NCI-H1105 treated with DMSO at 0.1 percent for 48 hours (cell line): ENCODE results near the gene MASP1.
"Not testable (repeated sequence)": the region's sequence is repeated elsewhere in the genome, so short reads cannot be mapped to it uniquely, and the experiment has no call there.

Experiments used
- DNase-seq: peaks from one replicate; lab custom pipeline; 2025; lab: John Stamatoyannopoulos, UW

The MASP1 gene

GRCh38 chr3:187265461-187265955, 26.0 kb downstream of the MASP1 start:
- DNase-seq = no peak

- no peak for DNase-seq
Measured at GRCh38 chr3:187264911-187265310, 26.6 kb downstream of the MASP1 start.

GRCh38 chr3:187264021-187264420, 27.5 kb downstream of the MASP1 start:
- DNase-seq = peak; percentile 76

- no peak for DNase-seq
Measured at GRCh38 chr3:187263270-187263669, 28.3 kb downstream of the MASP1 start.

- no peak for DNase-seq
Measured at GRCh38 chr3:187262360-187262759, 29.2 kb downstream of the MASP1 start.

- no peak for DNase-seq
Measured at GRCh38 chr3:187261541-187261969, 30.0 kb downstream of the MASP1 start.

- no peak for DNase-seq
Measured at GRCh38 chr3:187259171-187259570, 32.4 kb downstream of the MASP1 start.

- DNase-seq = no peak
Measured at GRCh38 chr3:187257992-187258692, 33.4 kb downstream of the MASP1 start.

- no peak for DNase-seq
Measured at GRCh38 chr3:187257471-187257870, 34.1 kb downstream of the MASP1 start.

GRCh38 chr3:187256051-187256616, 35.4 kb downstream of the MASP1 start:
- DNase-seq = no peak

- DNase-seq = no peak
Measured at GRCh38 chr3:187255314-187255713, 36.2 kb downstream of the MASP1 start.

- DNase-seq = no peak
Measured at GRCh38 chr3:187252311-187252710, 39.2 kb downstream of the MASP1 start.

- DNase-seq = no peak
Measured at GRCh38 chr3:187251599-187251998, 39.9 kb downstream of the MASP1 start.

GRCh38 chr3:187247398-187247797, 44.1 kb downstream of the MASP1 start:
- no peak for DNase-seq

- DNase-seq = no peak
Measured at GRCh38 chr3:187243933-187244524, 47.5 kb downstream of the MASP1 start.

GRCh38 chr3:187242900-187243299, 48.6 kb downstream of the MASP1 start:
- no peak for DNase-seq

GRCh38 chr3:187242435-187242834, 49.1 kb downstream of the MASP1 start:
- no peak for DNase-seq

- not testable (repeated sequence) for DNase-seq
Measured at GRCh38 chr3:187238835-187239234, 52.7 kb downstream of the MASP1 start.

- no peak for DNase-seq
Measured at GRCh38 chr3:187238239-187238638, 53.3 kb downstream of the MASP1 start.

- DNase-seq = no peak
Measured at GRCh38 chr3:187237741-187238140, 53.8 kb downstream of the MASP1 start.

- DNase-seq = no peak
Measured at GRCh38 chr3:187236962-187237361, 54.6 kb downstream of the MASP1 start.

- no peak for DNase-seq
Measured at GRCh38 chr3:187230011-187230410, 61.5 kb downstream of the MASP1 start.

- DNase-seq = no peak
Measured at GRCh38 chr3:187228740-187229139, 62.8 kb downstream of the MASP1 start.
